ENCODE results near the gene PPY.

DNA sequence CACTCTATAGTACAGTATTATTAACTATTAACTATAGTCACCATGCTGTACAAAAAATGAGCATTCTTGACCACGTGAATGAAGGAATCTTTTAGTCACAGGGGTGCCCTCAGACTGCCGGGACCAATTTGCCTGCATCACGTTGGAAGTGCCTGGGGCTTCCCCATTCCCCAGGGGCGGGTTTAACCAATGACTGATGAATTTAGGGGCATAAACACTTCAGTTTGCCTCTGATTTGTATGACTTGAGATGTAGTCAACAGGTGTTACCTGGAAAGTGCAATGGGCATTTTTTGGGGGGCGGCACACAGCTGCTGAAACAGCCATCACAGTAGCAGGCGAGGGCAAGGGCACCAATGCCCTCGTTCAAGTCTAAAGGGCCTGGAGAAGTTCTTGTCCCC lies 20.2 kb upstream of the PPY start:
- TF ChIP-seq CTCF (IDR thresholded peaks at IDR 0.05) (no peak), POLR2A (IDR thresholded peaks at IDR 0.05) (no peak)
